Measurements from ENCODE around the gene PARG.
"Not testable (repeated sequence)": the region's sequence is repeated elsewhere in the genome, so short reads cannot be mapped to it uniquely, and the experiment has no call there.

GRCh38 chr10:49943607-49944006 is 1.8 kb upstream of the PARG start:
- TF ChIP-seq, protein P1, sequence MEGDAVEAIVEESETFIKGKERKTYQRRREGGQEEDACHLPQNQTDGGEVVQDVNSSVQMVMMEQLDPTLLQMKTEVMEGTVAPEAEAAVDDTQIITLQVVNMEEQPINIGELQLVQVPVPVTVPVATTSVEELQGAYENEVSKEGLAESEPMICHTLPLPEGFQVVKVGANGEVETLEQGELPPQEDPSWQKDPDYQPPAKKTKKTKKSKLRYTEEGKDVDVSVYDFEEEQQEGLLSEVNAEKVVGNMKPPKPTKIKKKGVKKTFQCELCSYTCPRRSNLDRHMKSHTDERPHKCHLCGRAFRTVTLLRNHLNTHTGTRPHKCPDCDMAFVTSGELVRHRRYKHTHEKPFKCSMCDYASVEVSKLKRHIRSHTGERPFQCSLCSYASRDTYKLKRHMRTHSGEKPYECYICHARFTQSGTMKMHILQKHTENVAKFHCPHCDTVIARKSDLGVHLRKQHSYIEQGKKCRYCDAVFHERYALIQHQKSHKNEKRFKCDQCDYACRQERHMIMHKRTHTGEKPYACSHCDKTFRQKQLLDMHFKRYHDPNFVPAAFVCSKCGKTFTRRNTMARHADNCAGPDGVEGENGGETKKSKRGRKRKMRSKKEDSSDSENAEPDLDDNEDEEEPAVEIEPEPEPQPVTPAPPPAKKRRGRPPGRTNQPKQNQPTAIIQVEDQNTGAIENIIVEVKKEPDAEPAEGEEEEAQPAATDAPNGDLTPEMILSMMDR (IDR thresholded peaks at IDR 0.05): not testable (repeated sequence)
- not testable (repeated sequence) for TF ChIP-seq ZFX (IDR thresholded peaks at IDR 0.05; ENCODE audit: borderline replicate concordance)

Data from 22Rv1 (cell line).